IMR-90 (cell line): ENCODE data around the gene POLR2C. TPM values are rescaled to one million over a fixed set of nuclear protein-coding genes. Genes with fewer than 3 reads are reported as not detected.

Source experiments
- ATAC-seq: fragments of 200-7000 bp; cut with Tn5 transposase; 2 replicates; pipeline ENCODE4 v1.9.1; 2020; ENCODE audit warnings: low read depth, mild to moderate bottlenecking, moderate library complexity
- BruUV-seq: library from RNA; stranded (reverse); fragments of 400-500 nt; replicated peaks from 2 replicates; lab custom pipeline; 2021; lab: Mats Ljungman, UMichigan
- CTCF ChIA-PET: fragments of 300-600 bp; formaldehyde crosslinking; extraction: SDS; loops from one replicate; lab custom pipeline; 2021; ENCODE audit warnings: antibody characterized with exemption; lab: Yijun Ruan, JAX
- POLR2A ChIA-PET: fragments of 300-600 bp; sonication (Branson Sonifier 250); formaldehyde crosslinking; loops from one replicate; lab custom pipeline; 2022; ENCODE audit warnings: antibody characterized with exemption; ENCODE audit not compliant: unreplicated experiment; lab: Charles Lee
- DNase-seq: peaks from one replicate; pipeline ENCODE4 v3.0.0; 2013
- H2AFZ ChIP-seq: replicated peaks from 2 replicates; pipeline ENCODE3; 2013; ENCODE audit warnings: low read length, mild to moderate bottlenecking; ENCODE audit not compliant: poor library complexity
- H2AK5ac ChIP-seq: 2 replicates; pipeline ENCODE4 v1.6.1; 2013; ENCODE audit warnings: low read depth, low read length, inconsistent platforms
- H2AK9ac ChIP-seq: replicated peaks from 2 replicates; pipeline ENCODE3; 2013; ENCODE audit warnings: mild to moderate bottlenecking, low read depth, low read length, moderate library complexity; ENCODE audit not compliant: poor library complexity
- H2BK120ac ChIP-seq: 2 replicates; pipeline ENCODE4 v1.6.1; 2013; ENCODE audit warnings: low read depth, low read length, inconsistent platforms
- H2BK15ac ChIP-seq: 3 replicates; pipeline ENCODE4 v1.6.1; 2013; ENCODE audit warnings: low read depth, low read length, inconsistent platforms
- H2BK20ac ChIP-seq: 2 replicates; pipeline ENCODE4 v1.6.1; 2013; ENCODE audit warnings: low read depth, mild to moderate bottlenecking, inconsistent platforms, low read length, moderate library complexity
- H2BK5ac ChIP-seq: 2 replicates; pipeline ENCODE4 v1.6.1; 2013; ENCODE audit warnings: mild to moderate bottlenecking, low read depth, low read length, inconsistent platforms; ENCODE audit not compliant: poor library complexity, severe bottlenecking
- H3K14ac ChIP-seq: replicated peaks from 2 replicates; pipeline ENCODE4 v1.6.1; 2013; ENCODE audit warnings: low read depth, low read length, inconsistent platforms
- H3K18ac ChIP-seq: 2 replicates; pipeline ENCODE4 v1.6.1; 2013; ENCODE audit warnings: low read depth, low read length, control low read depth
- H3K23ac ChIP-seq: 2 replicates; pipeline ENCODE4 v1.6.1; 2013; ENCODE audit warnings: low read depth, low read length, inconsistent platforms
- H3K27ac ChIP-seq: 2 replicates; pipeline ENCODE4 v1.5.1; 2013; ENCODE audit warnings: mild to moderate bottlenecking, control low read depth, low read length; ENCODE audit not compliant: insufficient read depth
- H3K27me3 ChIP-seq: 2 replicates; pipeline ENCODE4 v1.6.1; 2013; ENCODE audit warnings: low read length; ENCODE audit not compliant: control insufficient read depth, insufficient read depth
- H3K36me3 ChIP-seq: 2 replicates; pipeline ENCODE4 v1.6.1; 2013; ENCODE audit warnings: low read length, mixed read lengths; ENCODE audit not compliant: control insufficient read depth, insufficient read depth
- H3K4ac ChIP-seq: 2 replicates; pipeline ENCODE4 v1.6.1; 2013; ENCODE audit warnings: low read depth, low read length, inconsistent platforms
- H3K4me1 ChIP-seq: 2 replicates; pipeline ENCODE4 v1.6.1; 2013; ENCODE audit warnings: low read length, mixed read lengths; ENCODE audit not compliant: control insufficient read depth, insufficient read depth
- H3K4me2 ChIP-seq: 2 replicates; pipeline ENCODE4 v1.6.1; 2013; ENCODE audit warnings: low read depth, mild to moderate bottlenecking, control low read depth, low read length, moderate library complexity
- H3K4me3 ChIP-seq: 2 replicates; pipeline ENCODE4 v1.5.1; 2013; ENCODE audit warnings: low read depth, mild to moderate bottlenecking, control low read depth, low read length, moderate library complexity; ENCODE audit not compliant: insufficient read depth
- H3K56ac ChIP-seq: 2 replicates; pipeline ENCODE4 v1.6.1; 2013; ENCODE audit warnings: low read length, inconsistent platforms; ENCODE audit not compliant: insufficient read depth; ENCODE audit errors: extremely low read depth
- H3K79me1 ChIP-seq, 2 experiments: 2 replicates each; pipeline ENCODE4 v1.6.1; 2013; ENCODE audit warnings: low read length in 2 of 2, inconsistent platforms in 1 of 2, low read depth in 1 of 2
- H3K9ac ChIP-seq: 2 replicates; pipeline ENCODE4 v1.6.1; 2013; ENCODE audit warnings: low read depth, low read length, control low read depth
- H3K9me1 ChIP-seq: 2 replicates; pipeline ENCODE4 v1.6.1; 2013; ENCODE audit warnings: low read length, inconsistent platforms; ENCODE audit not compliant: insufficient read depth
- H3K9me3 ChIP-seq: 2 replicates; pipeline ENCODE4 v1.6.1; 2013; ENCODE audit warnings: low read length; ENCODE audit not compliant: control insufficient read depth, insufficient read depth
- H4K20me1 ChIP-seq: 2 replicates; pipeline ENCODE4 v1.6.1; 2013; ENCODE audit warnings: low read length, inconsistent platforms; ENCODE audit not compliant: insufficient read depth
- H4K5ac ChIP-seq: 2 replicates; pipeline ENCODE4 v1.6.1; 2013; ENCODE audit warnings: mild to moderate bottlenecking, low read depth, low read length, control low read depth
- H4K8ac ChIP-seq, 2 experiments: 2 replicates each; pipeline ENCODE4 v1.6.1; 2013; ENCODE audit warnings: low read depth in 2 of 2, low read length in 2 of 2, control low read depth in 1 of 2, inconsistent platforms in 1 of 2
- H4K91ac ChIP-seq: 2 replicates; pipeline ENCODE4 v1.6.1; 2013; ENCODE audit warnings: low read depth, low read length, inconsistent platforms; ENCODE audit not compliant: insufficient read depth
- CHD1 ChIP-seq: IDR thresholded peaks from 2 replicates; pipeline ENCODE4 v1.6.1; 2012; ENCODE audit warnings: low read depth, low read length, improper control_type of control experiment
- NFE2L2 ChIP-seq: fragments of 150-350 bp; IDR thresholded peaks from 2 replicates; pipeline ENCODE4 v1.6.1; 2016; ENCODE audit warnings: low read depth, mild to moderate bottlenecking, low read length
- SMC3 ChIP-seq: fragments of 150-350 bp; IDR thresholded peaks from 2 replicates; pipeline ENCODE4 v1.6.1; 2016; ENCODE audit warnings: low read depth, mild to moderate bottlenecking, antibody characterized with exemption, low read length, moderate library complexity
- USF2 ChIP-seq: fragments of 150-350 bp; IDR thresholded peaks from 2 replicates; pipeline ENCODE4 v1.6.1; 2017; ENCODE audit warnings: mild to moderate bottlenecking, antibody characterized with exemption, low read length, low read depth
- WGBS, 2 experiments: methylation state at CpG; one replicate each; pipeline versions ENCODE4 v1.1.5 to v1.1.7; 2013; ENCODE audit warnings: missing lambda C conversion rate in 2 of 2; ENCODE audit not compliant: insufficient read length in 1 of 2; ENCODE audit errors: extremely low coverage in 2 of 2; 5-methylcytosine and 5-hydroxymethylcytosine counted together
- dilution Hi-C: fragments of 300-500 bp; cut with HindIII; formaldehyde crosslinking; loops from one replicate; pipeline ENCODE4 v1.14.3; 2018; ENCODE audit warnings: low sequenced_read_pairs; ENCODE audit not compliant: unreplicated experiment
- in situ Hi-C: fragments of 300-500 bp; cut with MboI; formaldehyde crosslinking; loops from 3 replicates; pipeline ENCODE4 v1.14.3; 2019; ENCODE audit warnings: low sequenced_read_pairs, inconsistent platforms, mixed read lengths
- intact Hi-C: fragments of 100-400 bp; cut with micrococcal nuclease; formaldehyde crosslinking; loops from 2 replicates; pipeline ENCODE4 v1.10.0; 2022
- polyA plus RNA-seq, 3 experiments: library from polyadenylated mRNA; depleted of rRNA; stranded (reverse); fragments of >200 nt; gene quantifications; 2 replicates each; pipeline ENCODE4 v1.2.3, GENCODE V29; 2012; ENCODE audit warnings: low replicate concordance in 1 of 3
- total RNA-seq: library from RNA; depleted of rRNA; stranded (reverse); fragments of >200 nt; gene quantifications from 2 replicates; pipeline ENCODE4 v1.2.3, GENCODE V29; 2012

POLR2C gene
- total and polyA plus RNA-seq, 2 of the 4 experiments (the other 2 are of a cell fraction), result 137 to 340 TPM

GRCh38 chr16:57432505-57432904, 30.0 kb upstream of the POLR2C start:
- H3K27ac ChIP-seq, result no peak overlapping the region
- no peaks in the 10 kb centered on the region for H4K20me1 ChIP-seq
- no peak overlapping the region for H4K8ac ChIP-seq
- no peak overlapping the region for H2BK15ac ChIP-seq
- no peak overlapping the region for H2BK120ac ChIP-seq
- no peaks in the 10 kb centered on the region for H3K9me3 ChIP-seq
- no peak overlapping the region for H3K56ac ChIP-seq
- H3K4me1 ChIP-seq, result no peaks in the 10 kb centered on the region; the same call in 1 of the 2 replicates
- H2BK5ac ChIP-seq, result no peak overlapping the region
- no peak overlapping the region for H3K4ac ChIP-seq
- DNase-seq (no peak), ATAC-seq (no peak)
- H2BK20ac ChIP-seq, result no peak overlapping the region
- H3K9me1 ChIP-seq, result no peaks in the 10 kb centered on the region
- H3K23ac ChIP-seq, result no peak overlapping the region
- TF ChIP-seq CHD1 (no peak), NFE2L2 (no peak), USF2 (no peak), SMC3 (no peak)
- H4K5ac ChIP-seq, result no peak overlapping the region
- 0 out of 4 replicates have a peak, but pooled peaks cover 0 to 3% of the 10 kb centered on the region in 2 experiments for H3K79me1 ChIP-seq
- H3K27me3 ChIP-seq, result no peaks in the 10 kb centered on the region
- ChIA-PET CTCF (interaction anchor here (1.2 kb wide), 1 partner anchor 14 kb away, joined by 3 read pairs; no protein-coding TSS in a partner anchor), POLR2A (no interaction called here)
- BruUV-seq, result no TSS peak
- intact Hi-C loops, result no loop called here
- H2AK9ac ChIP-seq, result no peak overlapping the region
- no peak overlapping the region for H3K14ac ChIP-seq
- no CpG with 5 or more reads among the region's 2 CpGs for WGBS, 2 experiments
- in situ Hi-C loops, result no loop called here
- no peak overlapping the region for H3K4me2 ChIP-seq
- H3K9ac ChIP-seq, result no peak overlapping the region
- H4K91ac ChIP-seq, result no peak overlapping the region
- H3K36me3 ChIP-seq, result peaks cover 55% of the 10 kb centered on the region
- H2AK5ac ChIP-seq, result no peak overlapping the region
- H2AFZ ChIP-seq, result no peak overlapping the region
- dilution Hi-C loops, result no loop called here
- no peak overlapping the region for H3K4me3 ChIP-seq
- H3K18ac ChIP-seq, result no peak overlapping the region
